GM12878 (cell line): ENCODE results near the gene KRTAP9-8. TPM values are rescaled to one million over a fixed set of nuclear protein-coding genes. Genes with fewer than 3 reads are reported as not detected.

Experiments used
- ATAC-seq: fragments of 200-7000 bp; cut with Tn5 transposase; 3 replicates; pipeline ENCODE4 v1.9.1; 2020; ENCODE audit warnings: mild to moderate bottlenecking, moderate library complexity
- BruUV-seq: library from RNA; stranded (reverse); fragments of 400-500 nt; replicated peaks from 2 replicates; lab custom pipeline; 2021; lab: Mats Ljungman, UMichigan
- CTCF ChIA-PET: fragments of 300-600 bp; sonication (Branson Sonifier 250); formaldehyde crosslinking; extraction: SDS; loops from one replicate; lab custom pipeline; 2021; ENCODE audit warnings: inconsistent platforms; lab: Yijun Ruan, JAX
- POLR2A ChIA-PET: fragments of 350-600 bp; formaldehyde crosslinking; extraction: SDS; loops from one replicate; lab custom pipeline; 2021; ENCODE audit warnings: inconsistent platforms; lab: Charles Lee
- RAD21 ChIA-PET: fragments of 300-600 bp; sonication (Branson Sonifier 250); formaldehyde crosslinking; loops from one replicate; lab custom pipeline; 2023; ENCODE audit warnings: antibody characterized with exemption; ENCODE audit not compliant: unreplicated experiment; lab: Charles Lee
- SMC1A ChIA-PET: fragments of 300-600 bp; sonication (Branson Sonifier 250); formaldehyde crosslinking; loops from one replicate; lab custom pipeline; 2023; ENCODE audit not compliant: unreplicated experiment, uncharacterized antibody; lab: Charles Lee
- DNase-seq: peaks from one replicate; pipeline ENCODE4 v3.0.0-alpha.2; 2011; ENCODE audit warnings: low read depth, low spot score
- FAIRE-seq: peaks from 3 replicates; lab custom pipeline; 2011; peaks lifted over from hg19 to GRCh38; lab: Jason Lieb, UNC
- H2AFZ ChIP-seq: 2 replicates; pipeline ENCODE4 v1.6.0; 2011; ENCODE audit warnings: low read depth, low read length, control low read depth; ENCODE audit not compliant: control insufficient read depth
- H3K27ac ChIP-seq: 2 replicates; pipeline ENCODE4 v1.5.1; 2011; ENCODE audit warnings: control low read depth; ENCODE audit not compliant: control insufficient read depth, insufficient read depth
- H3K27me3 ChIP-seq, 2 experiments: replicated peaks in 1 of 2; 2 replicates each; pipeline versions ENCODE4 v1.6.0 to v1.6.1; 2011; ENCODE audit warnings: low read length in 1 of 2; ENCODE audit not compliant: control insufficient read depth in 2 of 2, insufficient read depth in 2 of 2
- H3K36me3 ChIP-seq, 2 experiments: 2 replicates each; pipeline ENCODE4 v1.5.1; 2011; ENCODE audit warnings: low read length in 1 of 2; ENCODE audit not compliant: control insufficient read depth in 2 of 2, insufficient read depth in 2 of 2
- H3K4me1 ChIP-seq: 2 replicates; pipeline ENCODE4 v1.6.1; 2011; ENCODE audit warnings: mild to moderate bottlenecking, low read length, moderate library complexity, mixed read lengths; ENCODE audit not compliant: control insufficient read depth, insufficient read depth
- H3K4me2 ChIP-seq: 2 replicates; pipeline ENCODE4 v1.6.0; 2011; ENCODE audit warnings: control low read depth; ENCODE audit not compliant: control insufficient read depth, insufficient read depth
- H3K4me3 ChIP-seq: fragments of 200-600 bp; sonication (generic); 2 replicates; pipeline ENCODE4 v1.5.1; 2016
- H3K79me2 ChIP-seq: 2 replicates; pipeline ENCODE4 v1.6.0; 2011; ENCODE audit warnings: low read length; ENCODE audit not compliant: control insufficient read depth, insufficient read depth
- H3K9ac ChIP-seq: 2 replicates; pipeline ENCODE4 v1.8.0; 2011; ENCODE audit warnings: low read length, control low read depth, mixed read lengths; ENCODE audit not compliant: control insufficient read depth, insufficient read depth
- H3K9me3 ChIP-seq: replicated peaks from 3 replicates; pipeline ENCODE4 v1.5.1; 2011; ENCODE audit warnings: mild to moderate bottlenecking, low read length; ENCODE audit not compliant: control insufficient read depth, insufficient read depth
- H4K20me1 ChIP-seq: 2 replicates; pipeline ENCODE4 v1.6.0; 2011; ENCODE audit not compliant: control insufficient read depth, insufficient read depth
- ASH2L ChIP-seq: fragments of 300-600, 200-600 bp; sonication (generic); IDR thresholded peaks from 2 replicates; pipeline ENCODE4 v1.6.1; 2017; ENCODE audit warnings: low read depth, mild to moderate bottlenecking, borderline replicate concordance
- CBX5 ChIP-seq: sonication (generic); IDR thresholded peaks from 2 replicates; pipeline ENCODE4 v1.6.1; 2016; ENCODE audit warnings: low read depth, moderate library complexity, mild to moderate bottlenecking, inconsistent platforms
- CREB1 ChIP-seq: IDR thresholded peaks from 2 replicates; pipeline ENCODE4 v1.6.1; 2012; ENCODE audit warnings: low read depth, mild to moderate bottlenecking, inconsistent platforms
- FOS ChIP-seq: IDR thresholded peaks from 3 replicates; pipeline ENCODE4 v1.6.1; 2011; ENCODE audit warnings: borderline replicate concordance; ENCODE audit not compliant: insufficient read length; ENCODE audit errors: extremely low read depth
- MTA2 ChIP-seq: fragments of 450-650 bp; IDR thresholded peaks from 2 replicates; pipeline ENCODE4 v1.6.1; 2016; ENCODE audit warnings: low read depth, mild to moderate bottlenecking, moderate library complexity
- NFIC ChIP-seq: IDR thresholded peaks from 2 replicates; pipeline ENCODE4 v1.6.1; 2012; ENCODE audit warnings: low read depth, mild to moderate bottlenecking, inconsistent platforms, low read length, moderate library complexity
- SIX5 ChIP-seq: IDR thresholded peaks from 2 replicates; pipeline ENCODE4 v1.6.1; 2011; ENCODE audit warnings: mild to moderate bottlenecking, low read depth, low read length, moderate library complexity; ENCODE audit not compliant: severe bottlenecking
- SREBF1 ChIP-seq: IDR thresholded peaks from 2 replicates; pipeline ENCODE4 v1.6.1; 2012; ENCODE audit warnings: mild to moderate bottlenecking, low read length
- SREBF2 ChIP-seq: IDR thresholded peaks from 2 replicates; pipeline ENCODE4 v1.6.1; 2012; ENCODE audit warnings: mild to moderate bottlenecking, low read length
- STAT1 ChIP-seq: fragments of 450-650 bp; conservative IDR thresholded peaks from 2 replicates; pipeline ENCODE4 v1.6.1; 2014; ENCODE audit warnings: antibody characterized with exemption, mild to moderate bottlenecking
- TCF7 ChIP-seq: IDR thresholded peaks from 2 replicates; pipeline ENCODE4 v1.6.1; 2014; ENCODE audit warnings: antibody characterized with exemption, borderline replicate concordance
- ZZZ3 ChIP-seq: IDR thresholded peaks from 2 replicates; pipeline ENCODE4 v1.6.1; 2011; ENCODE audit warnings: low read depth; ENCODE audit not compliant: control insufficient read depth, insufficient read length
- WGBS: methylation state at CpG from one replicate; pipeline ENCODE4 v1.1.6; 2016; ENCODE audit warnings: low lambda C conversion rate; ENCODE audit not compliant: insufficient replicate concordance, insufficient coverage; ENCODE audit errors: missing lambda C conversion rate; 5-methylcytosine and 5-hydroxymethylcytosine counted together
- in situ Hi-C: fragments of 300-500 bp; cut with MboI; formaldehyde crosslinking; loops from 9 replicates; pipeline ENCODE4 v1.14.3; 2018; ENCODE audit warnings: mixed read lengths
- intact Hi-C: fragments of 100-400 bp; cut with micrococcal nuclease; formaldehyde crosslinking; loops from one replicate; pipeline ENCODE4 v1.14.2; 2022; ENCODE audit not compliant: unreplicated experiment
- polyA plus RNA-seq, 11 experiments: library from polyadenylated mRNA; depleted of rRNA in 4 of 11; unstranded in 6 of 11; stranded (reverse) in 5 of 11; fragments of >200 nt; fragmentation: Nextera tagmentation in 4 of 11; fragmentation: Illumina TruSeq in 1 of 11; extraction: Ambion mirVana in 4 of 11; extraction: Trizol in 1 of 11; gene quantifications; 1 replicate in 1 of 11; 2 replicates in 10 of 11; pipeline versions ENCODE4 v1.2.1 to v1.2.3, GENCODE V29; 2011 to 2016; ENCODE audit warnings: inconsistent platforms in 2 of 11, missing spikeins in 2 of 11, low read depth in 1 of 11
- total RNA-seq, 4 experiments: library from RNA; depleted of rRNA in 3 of 4; stranded (reverse); fragments of >200 nt in 3 of 4; fragmentation: Illumina TruSeq in 1 of 4; extraction: Trizol in 1 of 4; gene quantifications; 2 replicates each; pipeline versions ENCODE4 v1.2.1 to v1.2.3, GENCODE V29; 2013 to 2021
- TF ChIP-seq, protein P1 (sequence below): fragments of 450-650 bp; IDR thresholded peaks from 2 replicates; pipeline ENCODE4 v1.6.1; 2017; ENCODE audit warnings: mild to moderate bottlenecking, low read depth, inconsistent platforms; ENCODE audit not compliant: poor library complexity, severe bottlenecking

Gene KRTAP9-8
- total and polyA plus RNA-seq, 10 of the 15 experiments (the other 5 are each of a cell fraction or from before 2014, with no cell fraction given): not detected

DNA sequence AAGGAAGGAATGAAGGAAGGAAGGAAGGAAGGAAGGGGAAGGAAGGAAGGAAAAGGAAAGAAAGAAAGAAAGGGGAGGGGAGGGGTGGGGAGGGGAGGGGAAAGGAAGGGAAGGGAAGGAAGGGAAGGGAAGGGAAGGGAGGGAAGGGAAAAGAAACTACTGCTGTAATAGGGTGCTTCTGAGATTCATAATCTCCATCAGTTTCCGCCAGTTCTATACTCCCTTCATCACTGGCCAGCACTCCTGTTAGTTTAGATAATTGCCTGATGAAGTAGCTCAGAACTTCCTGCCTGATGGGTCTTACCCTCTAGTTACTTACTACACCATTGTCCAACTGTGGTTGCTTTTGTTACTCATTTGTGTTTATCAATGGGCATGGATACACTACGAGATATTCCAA is 25.4 kb downstream of the KRTAP9-8 start:
- H3K4me2 ChIP-seq: no peak overlapping the region
- no peaks in the 10 kb centered on the region for H3K4me1 ChIP-seq
- H3K79me2 ChIP-seq: no peaks in the 10 kb centered on the region
- no peak overlapping the region for H3K9ac ChIP-seq
- BruUV-seq: no TSS peak
- SMC1A ChIA-PET: no interaction called here
- POLR2A ChIA-PET: no interaction called here
- FAIRE-seq: no peak
- H3K9me3 ChIP-seq: no peaks in the 10 kb centered on the region
- H2AFZ ChIP-seq: no peak overlapping the region
- no peak for DNase-seq
- in situ Hi-C loops: no loop called here
- H3K27ac ChIP-seq: no peak overlapping the region
- CTCF ChIA-PET: no interaction called here
- H3K36me3 ChIP-seq: no peaks in the 10 kb centered on the region
- TF ChIP-seq, protein P1, sequence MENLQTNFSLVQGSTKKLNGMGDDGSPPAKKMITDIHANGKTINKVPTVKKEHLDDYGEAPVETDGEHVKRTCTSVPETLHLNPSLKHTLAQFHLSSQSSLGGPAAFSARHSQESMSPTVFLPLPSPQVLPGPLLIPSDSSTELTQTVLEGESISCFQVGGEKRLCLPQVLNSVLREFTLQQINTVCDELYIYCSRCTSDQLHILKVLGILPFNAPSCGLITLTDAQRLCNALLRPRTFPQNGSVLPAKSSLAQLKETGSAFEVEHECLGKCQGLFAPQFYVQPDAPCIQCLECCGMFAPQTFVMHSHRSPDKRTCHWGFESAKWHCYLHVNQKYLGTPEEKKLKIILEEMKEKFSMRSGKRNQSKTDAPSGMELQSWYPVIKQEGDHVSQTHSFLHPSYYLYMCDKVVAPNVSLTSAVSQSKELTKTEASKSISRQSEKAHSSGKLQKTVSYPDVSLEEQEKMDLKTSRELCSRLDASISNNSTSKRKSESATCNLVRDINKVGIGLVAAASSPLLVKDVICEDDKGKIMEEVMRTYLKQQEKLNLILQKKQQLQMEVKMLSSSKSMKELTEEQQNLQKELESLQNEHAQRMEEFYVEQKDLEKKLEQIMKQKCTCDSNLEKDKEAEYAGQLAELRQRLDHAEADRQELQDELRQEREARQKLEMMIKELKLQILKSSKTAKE: no peak
- TF ChIP-seq SREBF2 (no peak), TCF7 (no peak), NFIC (no peak), ASH2L (no peak), ZZZ3 (no peak), MTA2 (no peak), SIX5 (no peak), CREB1 (no peak), CBX5 (no peak), SREBF1 (no peak), STAT1 (no peak), FOS (no peak)
- TF ChIP-seq, all 136 proteins: peak for 0
- Histone ChIP-seq H3K4me3 (no peak overlapping the region), H3K27me3 (no peaks in the 10 kb centered on the region; a peak in 2 of 4 replicates), H4K20me1 (no peaks in the 10 kb centered on the region)
- intact Hi-C loops: no loop called here
- 0% methylated on average over 2 of the region's 2 CpGs for WGBS
- no peak for ATAC-seq
- RAD21 ChIA-PET: no interaction called here
